HG03575 (cell line): Measurements from ENCODE around the gene ARL5C.
"Not testable (repeated sequence)": the region's sequence is repeated elsewhere in the genome, so short reads cannot be mapped to it uniquely, and the experiment has no call there.

Experiments
- ATAC-seq: cut with Tn5 transposase; IDR thresholded peaks from one replicate; pipeline ENCODE4 v1.9.1; 2021; ENCODE audit not compliant: unreplicated experiment, insufficient number of reproducible peaks, low FRiP score; ENCODE audit errors: extremely low read depth

ARL5C gene

DNA sequence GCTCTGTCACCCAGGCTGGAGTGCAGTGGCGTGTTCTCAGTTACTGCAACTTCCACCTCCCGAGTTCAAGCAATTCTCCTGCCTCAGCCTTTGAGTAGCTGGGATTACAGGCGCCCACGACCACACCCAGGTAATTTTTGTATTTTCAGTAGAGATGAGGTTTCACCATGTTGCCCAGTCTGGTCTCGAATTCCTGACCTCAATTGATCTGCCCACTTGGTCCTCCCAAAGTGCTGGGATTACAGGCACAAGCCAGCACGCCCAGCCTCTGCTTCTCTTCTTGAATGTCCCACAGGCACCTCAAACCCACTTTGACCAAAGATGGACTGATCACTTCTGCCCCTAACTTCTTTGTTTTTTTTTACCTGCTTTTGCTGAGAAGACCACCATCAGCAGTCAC lies 4.6 kb upstream of the ARL5C start:
- ATAC-seq: no peak

DNA sequence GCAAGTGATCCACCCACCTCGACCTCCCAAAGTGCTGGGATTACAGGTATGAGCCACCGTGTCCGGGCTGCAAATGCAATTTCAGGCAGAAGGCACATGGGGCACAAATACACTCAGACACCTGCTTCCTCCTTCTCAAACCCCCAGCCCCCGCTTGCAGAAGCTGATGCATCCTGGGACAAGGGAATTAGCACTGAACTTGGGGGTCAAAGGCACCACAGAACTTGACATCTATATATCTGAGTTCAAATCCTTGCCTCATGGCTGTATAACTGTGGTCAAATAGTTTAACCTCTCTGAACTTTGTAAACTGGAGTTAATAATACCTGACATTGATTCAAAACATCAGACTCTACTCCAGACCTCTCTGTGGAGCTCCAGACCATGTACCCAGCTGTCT lies 4.1 kb upstream of the ARL5C start:
- ATAC-seq: no peak

DNA sequence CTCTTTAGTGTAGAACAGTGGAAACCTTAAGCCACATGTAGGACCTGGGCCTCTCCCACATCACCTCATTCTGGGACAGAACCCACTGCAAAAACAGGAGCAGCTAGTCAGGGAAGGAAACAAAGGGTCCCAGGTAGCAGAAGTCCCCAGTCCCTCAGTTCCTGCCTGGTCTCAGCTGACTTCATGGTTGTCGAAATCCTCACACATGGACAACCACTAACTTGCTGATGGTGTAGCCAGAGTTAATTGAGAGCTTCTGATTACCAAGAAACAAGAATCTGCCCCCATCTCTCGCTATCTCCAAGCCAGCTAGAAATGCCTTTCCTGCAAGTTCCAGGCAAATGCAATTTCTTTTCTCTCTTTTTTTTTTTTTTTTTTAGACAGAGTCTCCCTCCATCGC lies 3.6 kb upstream of the ARL5C start:
- no peak for ATAC-seq

DNA sequence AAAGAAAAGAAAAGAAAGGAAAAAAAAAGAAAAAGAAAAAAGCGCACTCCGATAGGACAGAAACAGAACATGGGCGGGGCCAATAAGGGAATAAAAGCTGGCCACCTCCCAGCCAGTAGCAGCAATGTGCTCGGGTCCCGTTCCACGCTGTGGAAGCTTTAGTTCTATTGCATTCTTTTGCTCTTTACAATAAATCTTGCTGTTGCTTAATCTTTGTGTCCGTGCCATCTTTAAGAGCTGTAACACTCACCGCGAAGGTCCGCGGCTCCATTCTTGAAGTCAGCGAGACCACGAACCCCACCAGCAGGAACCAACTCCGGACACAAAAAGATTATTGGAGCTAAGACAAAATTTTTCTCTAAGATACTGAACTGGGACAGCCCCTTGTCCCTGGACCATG lies 3.1 kb upstream of the ARL5C start:
- no peak for ATAC-seq

DNA sequence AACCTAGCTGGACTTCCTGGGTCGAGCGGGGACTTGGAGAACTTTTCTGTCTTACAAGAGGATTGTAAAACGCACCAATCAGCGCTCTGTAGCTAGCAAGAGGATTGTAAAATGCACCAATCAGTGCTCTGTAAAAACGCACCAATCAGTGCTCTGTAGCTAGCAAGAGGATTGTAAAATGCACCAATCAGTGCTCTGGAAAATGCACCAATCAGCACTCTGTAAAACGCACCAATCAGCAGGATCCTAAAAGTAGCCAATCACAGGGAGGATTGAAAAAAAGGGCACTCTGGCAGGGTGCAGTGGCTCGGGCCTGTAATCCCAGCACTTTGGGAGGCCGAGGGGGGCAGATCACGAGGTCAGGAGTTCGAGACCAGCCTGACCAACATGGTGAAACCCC lies 2.5 kb upstream of the ARL5C start:
- not testable (repeated sequence) for ATAC-seq

DNA sequence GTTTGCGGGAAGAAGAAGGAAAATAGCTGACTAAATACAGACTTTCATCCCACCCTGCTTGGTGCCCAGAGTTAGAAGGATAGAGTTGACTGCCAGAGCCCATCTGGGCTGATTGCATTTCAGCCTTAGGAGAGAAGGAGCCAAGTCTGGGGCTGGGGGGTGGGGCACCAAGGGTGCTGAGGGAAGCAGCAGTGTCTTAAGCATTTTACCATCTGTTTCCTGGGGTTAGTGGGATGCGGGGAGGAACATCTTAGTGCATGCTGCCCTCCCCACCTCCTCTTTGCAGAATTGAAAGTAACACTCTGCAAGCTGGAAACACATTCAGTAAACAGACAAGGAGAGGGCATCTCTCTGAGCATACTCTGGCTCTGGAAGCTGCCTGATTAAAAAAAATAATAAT lies 1.5 kb upstream of the ARL5C start:
- ATAC-seq: no peak

- no peak for ATAC-seq
These were observed 725 bp upstream of the ARL5C start for GRCh38 chr17:39166437-39167335.

DNA sequence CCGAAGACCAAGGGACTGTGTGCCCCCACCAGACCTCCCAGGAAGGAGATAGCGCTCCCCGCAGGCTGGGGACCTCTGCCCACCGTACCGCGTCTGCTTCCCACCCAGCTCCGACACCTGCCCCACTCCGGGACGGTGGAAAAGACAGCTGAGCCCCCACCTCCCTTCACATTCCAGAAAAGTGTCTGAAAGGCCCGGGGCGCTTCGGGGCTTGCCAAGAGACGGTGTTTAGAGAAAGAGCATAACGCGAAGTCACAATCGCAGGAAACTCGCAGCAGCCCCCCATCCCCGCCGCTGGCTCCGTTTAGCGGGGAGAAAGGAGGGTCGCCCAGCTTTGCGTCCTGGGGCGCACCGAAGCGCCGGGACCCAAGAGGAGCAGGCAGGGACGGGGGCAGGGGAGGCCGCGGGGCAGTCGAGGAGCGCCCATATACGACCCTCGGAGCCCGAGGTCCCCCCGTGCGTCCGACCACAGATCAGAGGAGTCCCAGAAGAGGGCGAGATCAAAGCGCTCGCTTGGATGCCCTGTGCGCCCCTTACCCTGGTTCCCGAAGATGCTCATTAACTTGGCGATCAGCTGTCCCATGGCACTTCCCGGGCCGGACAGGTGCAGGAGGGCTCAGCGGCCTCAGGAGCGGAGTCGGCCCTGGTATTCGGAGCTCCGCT lies 652 bp downstream of the ARL5C start:
- ATAC-seq: no peak

DNA sequence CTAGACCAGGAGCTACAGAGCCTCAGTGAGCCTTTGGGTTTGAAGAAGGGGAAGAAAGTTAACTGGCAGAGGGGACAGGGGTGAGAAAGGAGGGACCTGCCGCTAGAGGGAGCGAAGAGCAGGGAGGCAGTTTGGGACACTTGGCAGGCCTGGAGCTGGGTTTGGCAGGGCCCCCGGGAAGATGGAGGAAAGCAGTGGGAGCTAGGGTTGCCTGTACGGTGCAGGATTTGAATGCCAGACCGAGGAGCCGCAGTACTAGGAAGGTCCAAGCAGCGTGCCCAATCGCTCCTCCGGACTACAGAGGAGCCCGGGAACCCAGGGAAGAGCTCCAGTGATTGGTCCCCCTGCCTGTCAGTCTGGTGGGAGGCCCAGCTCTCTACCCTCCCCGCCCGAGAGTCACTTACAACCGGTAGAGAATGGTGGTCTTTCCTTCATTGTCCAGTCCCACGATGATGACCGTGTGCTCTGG lies 1.3 kb downstream of the ARL5C start:
- no peak for ATAC-seq

- no peak for ATAC-seq
These were observed 4.0 kb downstream of the ARL5C start for GRCh38 chr17:39161962-39162361.

DNA sequence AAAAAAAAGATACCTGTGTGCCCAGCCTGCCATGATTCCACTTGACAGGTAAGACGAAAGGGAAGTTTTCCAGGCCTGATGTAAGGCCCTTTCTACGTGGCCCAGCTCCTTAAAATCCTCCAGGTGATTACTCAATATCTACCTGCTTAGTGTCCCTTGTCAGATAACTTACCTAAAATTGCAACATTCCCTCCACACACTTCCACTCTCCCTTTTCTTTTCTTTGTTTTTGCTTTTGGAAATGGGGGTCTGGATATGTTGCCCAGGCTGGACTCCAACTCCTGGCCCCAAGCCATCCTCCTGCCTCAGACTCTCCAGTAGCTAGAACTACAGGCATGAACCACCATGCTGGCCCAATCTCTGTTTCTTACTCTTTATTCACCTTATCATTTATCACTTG lies 7.3 kb downstream of the ARL5C start:
- no peak for ATAC-seq

DNA sequence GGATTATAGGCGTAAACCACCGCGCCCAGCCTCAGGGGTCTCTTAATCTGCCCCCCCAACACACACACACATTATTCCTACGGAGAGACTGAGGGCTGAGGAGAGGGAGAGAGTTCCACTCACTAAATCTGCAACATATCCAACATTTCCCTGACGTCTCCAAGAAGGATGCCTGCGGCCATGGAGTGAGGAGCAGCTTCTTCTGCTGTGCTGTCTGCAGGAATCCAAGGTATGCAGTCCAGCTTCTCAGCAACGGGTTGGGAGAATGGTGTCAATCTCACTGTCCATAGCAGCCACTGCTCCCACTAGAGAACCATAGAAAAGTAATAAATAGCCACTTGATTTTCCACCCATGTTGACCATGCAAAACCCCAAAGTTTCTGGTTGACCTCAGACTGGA lies 9.5 kb downstream of the ARL5C start:
- no peak for ATAC-seq

GRCh38 chr17:39155654-39156053 lies 10.3 kb downstream of the ARL5C start:
- ATAC-seq: no peak

DNA sequence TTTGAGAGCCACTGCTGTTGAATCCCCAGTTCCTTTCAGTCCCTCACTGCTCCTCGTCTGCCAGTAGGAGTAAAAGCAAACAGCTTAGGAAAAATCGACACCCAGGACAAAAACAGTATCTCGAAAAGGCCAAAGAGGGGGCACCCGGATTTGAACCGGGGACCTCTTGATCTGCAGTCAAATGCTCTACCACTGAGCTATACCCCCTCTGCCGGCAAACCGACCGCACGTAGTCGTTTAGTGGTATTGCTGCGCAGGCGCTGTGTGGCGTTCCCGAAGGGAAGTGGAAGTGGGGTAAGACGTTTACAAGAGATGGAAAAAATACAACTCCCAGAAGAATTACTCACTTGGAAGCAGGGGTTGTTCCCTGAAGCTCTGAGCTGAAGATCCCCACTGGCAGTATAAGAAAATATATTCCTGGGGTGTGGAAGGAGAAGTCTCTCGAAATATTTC lies 12.3 kb downstream of the ARL5C start:
- no peak for ATAC-seq

- ATAC-seq: no peak
These were observed 13.8 kb downstream of the ARL5C start for GRCh38 chr17:39151943-39152818.

GRCh38 chr17:39151150-39151942 lies 14.6 kb downstream of the ARL5C start, which contains the start of gene PLXDC1:
PLXDC1 (minus strand) TSS chr17:39151637; CDS start chr17:39151437, 200 bp downstream.
- no peak for ATAC-seq

- ATAC-seq: no peak
These were observed 15.2 kb downstream of the ARL5C start for GRCh38 chr17:39150795-39151149.

DNA sequence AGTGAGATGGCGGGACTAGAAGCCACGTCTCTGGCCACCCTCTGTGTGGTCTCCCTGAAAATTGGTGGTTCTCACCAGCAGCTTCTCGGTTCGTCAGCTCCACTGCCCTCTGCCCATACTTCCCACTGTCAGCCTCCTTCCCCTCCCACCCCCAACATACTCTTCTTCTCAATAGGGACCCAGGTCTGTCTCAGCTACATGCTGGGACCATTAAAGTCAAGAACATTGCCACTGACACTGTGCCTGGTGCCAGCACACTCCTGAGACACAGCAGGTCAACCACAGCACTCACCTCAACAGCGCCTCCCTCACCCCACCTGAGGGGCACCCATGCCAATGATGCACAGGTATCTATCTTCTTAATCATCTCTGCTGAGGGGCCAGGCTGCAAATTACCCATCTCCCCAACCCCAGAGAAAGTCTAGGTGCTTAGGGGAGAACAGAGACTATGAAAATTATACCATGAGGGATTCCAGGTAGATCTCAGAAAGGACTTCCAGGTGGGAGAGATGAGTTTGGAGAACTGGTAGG lies 15.8 kb downstream of the ARL5C start:
- no peak for ATAC-seq
